GM15510 (cell line): Measurements from ENCODE around the gene RARB.

Experiments
- POLR2A ChIP-seq: IDR thresholded peaks from 3 replicates; pipeline ENCODE4 v1.6.1; 2011; ENCODE audit warnings: borderline replicate concordance; ENCODE audit not compliant: insufficient read length; ENCODE audit errors: extremely low read depth

Gene RARB

GRCh38 chr3:25410703-25411102 lies 17.4 kb upstream of the RARB start:
- TF ChIP-seq POLR2A = no peak

GRCh38 chr3:25412269-25412668 lies 15.8 kb upstream of the RARB start:
- no peak for TF ChIP-seq POLR2A

- TF ChIP-seq POLR2A = no peak
Observed at GRCh38 chr3:25416176-25416575, 11.9 kb upstream of the RARB start.

- no peak for TF ChIP-seq POLR2A
Observed at GRCh38 chr3:25418596-25418995, 9.5 kb upstream of the RARB start.

- TF ChIP-seq POLR2A = no peak
Observed at GRCh38 chr3:25419251-25419650, 8.8 kb upstream of the RARB start.

- no peak for TF ChIP-seq POLR2A
Observed at GRCh38 chr3:25420147-25420546, 7.9 kb upstream of the RARB start.

GRCh38 chr3:25420885-25421284 lies 7.2 kb upstream of the RARB start:
- TF ChIP-seq POLR2A = no peak

- TF ChIP-seq POLR2A = no peak
Observed at GRCh38 chr3:25421747-25422146, 6.3 kb upstream of the RARB start.

- no peak for TF ChIP-seq POLR2A
Observed at GRCh38 chr3:25423780-25424588, 4.1 kb upstream of the RARB start.

GRCh38 chr3:25424614-25425013 lies 3.4 kb upstream of the RARB start:
- no peak for TF ChIP-seq POLR2A

GRCh38 chr3:25426408-25426807 lies 1.7 kb upstream of the RARB start:
- no peak for TF ChIP-seq POLR2A

GRCh38 chr3:25427155-25427554 lies 908 bp upstream of the RARB start:
- TF ChIP-seq POLR2A = no peak

GRCh38 chr3:25427563-25427941 lies 511 bp upstream of the RARB start:
- no peak for TF ChIP-seq POLR2A

- TF ChIP-seq POLR2A = no peak
Observed at GRCh38 chr3:25428789-25429335, 799 bp downstream of the RARB start.

- no peak for TF ChIP-seq POLR2A
Observed at GRCh38 chr3:25429361-25430286, 1.6 kb downstream of the RARB start.
